GM18505 (cell line): ENCODE results near the gene NSUN2.

Experiments used
- ATAC-seq: cut with Tn5 transposase; IDR thresholded peaks from one replicate; pipeline ENCODE4 v1.9.1; 2021; ENCODE audit not compliant: unreplicated experiment
- POLR2A ChIP-seq: IDR thresholded peaks from 4 replicates; pipeline ENCODE4 v1.6.1; 2011; ENCODE audit warnings: borderline replicate concordance; ENCODE audit not compliant: insufficient read depth, insufficient read length; ENCODE audit errors: extremely low read depth

The NSUN2 gene

GRCh38 chr5:6567835-6568234, 65.0 kb downstream of the NSUN2 start:
- ATAC-seq, result no peak
- TF ChIP-seq POLR2A, result no peak

- no peak for ATAC-seq
- TF ChIP-seq POLR2A, result no peak
Measured at GRCh38 chr5:6567068-6567467, 65.8 kb downstream of the NSUN2 start.

GRCh38 chr5:6565492-6565891, 67.4 kb downstream of the NSUN2 start:
- no peak for ATAC-seq
- no peak for TF ChIP-seq POLR2A

- no peak for TF ChIP-seq POLR2A
- ATAC-seq, result no peak
Measured at GRCh38 chr5:6557807-6558575, 74.9 kb downstream of the NSUN2 start.

- TF ChIP-seq POLR2A, result no peak
- ATAC-seq, result no peak
Measured at GRCh38 chr5:6556802-6557102, 76.1 kb downstream of the NSUN2 start.

- no peak for TF ChIP-seq POLR2A
- ATAC-seq, result no peak
Measured at GRCh38 chr5:6556089-6556801, 76.6 kb downstream of the NSUN2 start.

GRCh38 chr5:6554812-6555211, 78.0 kb downstream of the NSUN2 start:
- ATAC-seq, result no peak
- no peak for TF ChIP-seq POLR2A

GRCh38 chr5:6553972-6554371, 78.9 kb downstream of the NSUN2 start:
- no peak for TF ChIP-seq POLR2A
- no peak for ATAC-seq

GRCh38 chr5:6552612-6553011, 80.2 kb downstream of the NSUN2 start:
- no peak for TF ChIP-seq POLR2A
- no peak for ATAC-seq

GRCh38 chr5:6551955-6552313, 80.9 kb downstream of the NSUN2 start:
- TF ChIP-seq POLR2A, result no peak
- ATAC-seq, result no peak

GRCh38 chr5:6551287-6551954, 81.4 kb downstream of the NSUN2 start:
- ATAC-seq, result no peak
- no peak for TF ChIP-seq POLR2A

GRCh38 chr5:6550628-6551027, 82.2 kb downstream of the NSUN2 start:
- ATAC-seq, result no peak
- TF ChIP-seq POLR2A, result no peak
